HepG2 (cell line): ENCODE results near the gene CHRNG. TPM values are rescaled to one million over a fixed set of nuclear protein-coding genes. Genes with fewer than 3 reads are reported as not detected.

Experiments used
- ATAC-seq: fragments of 200-7000 bp; cut with Tn5 transposase; 3 replicates; pipeline ENCODE4 v1.9.1; 2020; ENCODE audit warnings: mild to moderate bottlenecking, moderate library complexity
- BruUV-seq: library from RNA; stranded (reverse); fragments of 400-500 nt; replicated peaks from 2 replicates; lab custom pipeline; 2021; lab: Mats Ljungman, UMichigan
- CTCF ChIA-PET: fragments of 300-600 bp; formaldehyde crosslinking; extraction: SDS; loops from one replicate; lab custom pipeline; 2021; ENCODE audit warnings: low total read pairs, inconsistent platforms, low intra/inter-chr PET ratio; lab: Yijun Ruan, JAX
- POLR2A ChIA-PET: fragments of 350-600 bp; sonication (Branson Sonifier 250); formaldehyde crosslinking; loops from one replicate; lab custom pipeline; 2020; ENCODE audit warnings: antibody characterized with exemption, inconsistent platforms; lab: Yijun Ruan, JAX
- DNase-seq: peaks from one replicate; pipeline ENCODE4 v3.0.0-alpha.2; 2015; ENCODE audit warnings: low spot score
- FAIRE-seq: peaks from 3 replicates; lab custom pipeline; 2011; peaks lifted over from hg19 to GRCh38; lab: Jason Lieb, UNC
- H2AFZ ChIP-seq: one replicate; pipeline ENCODE4 v1.6.1; 2011; ENCODE audit warnings: low read length, inconsistent platforms
- H3K27ac ChIP-seq: fragments of 300-600 bp; 3 replicates; pipeline ENCODE4 v1.8.0; 2011; ENCODE audit warnings: mixed run types, mild to moderate bottlenecking, mixed read lengths, low read length, inconsistent platforms; ENCODE audit not compliant: insufficient read depth; ENCODE audit errors: extremely low read length
- H3K27me3 ChIP-seq, 2 experiments: fragments of 200-600 bp in 1 of 2; 2 replicates in 1 of 2; 3 replicates in 1 of 2; pipeline versions ENCODE4 v1.6.0 to v1.8.0; 2011; ENCODE audit warnings: low read length in 2 of 2, mild to moderate bottlenecking in 2 of 2, moderate library complexity in 2 of 2, inconsistent platforms in 1 of 2; ENCODE audit not compliant: insufficient read depth in 2 of 2, control insufficient read depth in 1 of 2
- H3K36me3 ChIP-seq, 2 experiments: fragments of 200-600 bp in 1 of 2; replicated peaks in 1 of 2; 2 replicates in 1 of 2; 3 replicates in 1 of 2; pipeline versions ENCODE4 v1.5.1 to v1.8.0; 2011; ENCODE audit warnings: low read length in 2 of 2, inconsistent platforms in 1 of 2; ENCODE audit not compliant: insufficient read depth in 2 of 2, control insufficient read depth in 1 of 2
- H3K4me1 ChIP-seq: 2 replicates; pipeline ENCODE4 v1.5.1; 2012; ENCODE audit warnings: low read length, inconsistent platforms; ENCODE audit not compliant: insufficient read depth
- H3K4me2 ChIP-seq: 2 replicates; pipeline ENCODE4 v1.6.0; 2011; ENCODE audit warnings: low read depth, low read length, inconsistent platforms
- H3K4me3 ChIP-seq, 3 experiments: fragments of 200-600 bp in 1 of 3; sonication (generic), shearing (Covaris generic) in 1 of 3; replicated peaks in 1 of 3; 2 replicates each; pipeline ENCODE4 v1.5.1; 2011 to 2016; ENCODE audit warnings: low read length in 3 of 3, inconsistent platforms in 2 of 3, low read depth in 2 of 3, mild to moderate bottlenecking in 2 of 3, control low read depth in 1 of 3, mixed read lengths in 1 of 3; ENCODE audit not compliant: insufficient read depth in 1 of 3
- H3K79me2 ChIP-seq: one replicate; pipeline ENCODE4 v1.6.1; 2011; ENCODE audit warnings: low read length, inconsistent platforms; ENCODE audit not compliant: insufficient read depth
- H3K9ac ChIP-seq: 2 replicates; pipeline ENCODE4 v1.6.0; 2011; ENCODE audit warnings: mild to moderate bottlenecking, low read depth, low read length, inconsistent platforms; ENCODE audit not compliant: insufficient read depth
- H3K9me3 ChIP-seq: 2 replicates; pipeline ENCODE4 v1.5.1; 2012; ENCODE audit warnings: mild to moderate bottlenecking, low read length
- H4K20me1 ChIP-seq: 2 replicates; pipeline ENCODE4 v1.6.0; 2011; ENCODE audit warnings: inconsistent platforms, mild to moderate bottlenecking, low read length, moderate library complexity; ENCODE audit not compliant: insufficient read depth
- GFI1 ChIP-seq: sonication (generic); formaldehyde crosslinking; IDR thresholded peaks from 2 replicates; pipeline ENCODE4 v1.5.0; 2020; ENCODE audit warnings: missing genetic modification reagents, mild to moderate bottlenecking, borderline replicate concordance
- NFIC ChIP-seq: IDR thresholded peaks from 2 replicates; pipeline ENCODE4 v1.6.1; 2012; ENCODE audit warnings: mild to moderate bottlenecking, low read length, inconsistent platforms
- PRMT3 ChIP-seq: sonication (generic); formaldehyde crosslinking; IDR thresholded peaks from 2 replicates; pipeline ENCODE4 v1.8.1; 2022; ENCODE audit warnings: low read depth, mild to moderate bottlenecking, moderate library complexity, missing genetic modification reagents, borderline replicate concordance
- PRPF4 ChIP-seq: fragments of 200-400 bp; formaldehyde crosslinking; IDR thresholded peaks from 2 replicates; pipeline ENCODE4 v1.6.1; 2016; ENCODE audit warnings: low read length, low read depth; ENCODE audit not compliant: poor library complexity, severe bottlenecking
- REL ChIP-seq: sonication (generic); formaldehyde crosslinking; conservative IDR thresholded peaks from 2 replicates; pipeline ENCODE4 v1.8.0; 2022; ENCODE audit warnings: mild to moderate bottlenecking, missing genetic modification reagents, moderate library complexity
- ZBTB7A ChIP-seq: sonication (generic); formaldehyde crosslinking; IDR thresholded peaks from 2 replicates; pipeline ENCODE4 v1.8.0; 2022; ENCODE audit warnings: mild to moderate bottlenecking, missing genetic modification reagents
- ZNF431 ChIP-seq: sonication (generic); formaldehyde crosslinking; IDR thresholded peaks from 2 replicates; pipeline ENCODE4 v1.9.0; 2022; ENCODE audit warnings: missing genetic modification reagents, low read depth, mild to moderate bottlenecking, borderline replicate concordance
- ZNF44 ChIP-seq: sonication (generic); formaldehyde crosslinking; IDR thresholded peaks from 2 replicates; pipeline ENCODE4 v1.5.1; 2020; ENCODE audit warnings: mild to moderate bottlenecking, missing genetic modification reagents
- ZNF615 ChIP-seq: sonication (generic); formaldehyde crosslinking; IDR thresholded peaks from 2 replicates; pipeline ENCODE4 v1.5.0; 2020; ENCODE audit warnings: mild to moderate bottlenecking, missing genetic modification reagents, borderline replicate concordance
- ZNF660 ChIP-seq: sonication (generic); formaldehyde crosslinking; IDR thresholded peaks from 2 replicates; pipeline ENCODE4 v1.5.1; 2020; ENCODE audit warnings: mild to moderate bottlenecking, low read depth, missing genetic modification reagents, borderline replicate concordance
- ZNF724P ChIP-seq: sonication (generic); formaldehyde crosslinking; IDR thresholded peaks from 2 replicates; pipeline ENCODE4 v1.8.0; 2022; ENCODE audit warnings: missing genetic modification reagents, borderline replicate concordance
- ZNF800 ChIP-seq: sonication (generic); formaldehyde crosslinking; IDR thresholded peaks from 2 replicates; pipeline ENCODE4 v1.4.0; 2020; ENCODE audit warnings: missing genetic modification reagents
- WGBS: methylation state at CpG from one replicate; pipeline ENCODE4 v1.1.6; 2017; ENCODE audit warnings: low lambda C conversion rate; 5-methylcytosine and 5-hydroxymethylcytosine counted together
- in situ Hi-C: cut with HindIII; loops from 2 replicates; pipeline ENCODE4 v1.10.0; 2017; ENCODE audit warnings: low pct_unique_long_range_greater_than_20kb; ENCODE audit not compliant: extremely low pct_ligation_motif_present
- intact Hi-C: fragments of 100-400 bp; cut with micrococcal nuclease; formaldehyde crosslinking; loops from one replicate; pipeline ENCODE4 v1.10.0; 2022; ENCODE audit not compliant: unreplicated experiment
- polyA plus RNA-seq, 8 experiments: library from polyadenylated mRNA; depleted of rRNA in 3 of 8; stranded (reverse) in 7 of 8; unstranded in 1 of 8; fragments of >200 nt; fragmentation: Illumina TruSeq in 4 of 8; extraction: Trizol in 4 of 8; gene quantifications; 2 replicates each; pipeline versions ENCODE4 v1.2.1 to v1.2.3, GENCODE V29; 2011 to 2016; ENCODE audit warnings: low read depth in 4 of 8, missing spikeins in 1 of 8, mixed read lengths in 1 of 8; ENCODE audit not compliant: insufficient read depth in 1 of 8
- total RNA-seq, 5 experiments: library from RNA; depleted of rRNA; stranded (reverse); fragments of >200 nt; fragmentation: Illumina TruSeq; extraction: Trizol; gene quantifications; 2 replicates each; pipeline ENCODE4 v1.2.3, GENCODE V29; 2016; ENCODE audit warnings: low read depth in 1 of 5
- TF ChIP-seq, protein P1 (sequence below): sonication (generic); formaldehyde crosslinking; IDR thresholded peaks from 2 replicates; pipeline ENCODE4 v1.5.0; 2020; ENCODE audit warnings: mild to moderate bottlenecking, missing genetic modification reagents, borderline replicate concordance

Gene CHRNG
- total and polyA plus RNA-seq, 2 of the 13 experiments (the other 11 are each of a cell fraction or from before 2014, with no cell fraction given) = not detected

- TF ChIP-seq ZNF800 (CRISPR knock-in tag) = no peak
- no peak for TF ChIP-seq NFIC
- no peak for TF ChIP-seq GFI1 (CRISPR knock-in tag)
- TF ChIP-seq, all 625 proteins: peak for 0
Measured at GRCh38 chr2:232501794-232502390, 37.6 kb upstream of the CHRNG start (continued).

DNA sequence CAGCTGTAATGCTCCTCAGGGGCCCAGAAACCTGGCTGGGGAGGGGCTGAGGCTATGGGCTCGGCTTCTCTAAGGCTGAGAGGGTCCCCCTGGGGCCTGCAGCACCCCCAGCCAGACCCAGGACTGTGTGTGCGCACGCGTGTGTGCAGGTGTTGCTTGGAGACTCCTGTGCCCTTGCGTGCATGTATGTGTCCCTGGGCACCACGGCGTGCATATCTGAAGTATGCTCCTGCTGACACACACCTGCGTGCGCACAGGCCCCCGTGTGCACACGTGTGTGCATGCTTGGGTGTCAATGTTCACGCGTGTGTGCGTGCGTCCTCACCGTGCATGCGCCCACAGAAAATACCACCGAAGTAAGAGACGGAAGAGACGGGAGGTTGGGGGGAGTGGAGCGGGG is 37.0 kb upstream of the CHRNG start:
- BruUV-seq = no TSS peak
- H3K27ac ChIP-seq = no peak overlapping the region

More for the DNA sequence above, 37.0 kb upstream of the CHRNG start:
- ChIA-PET CTCF (no interaction called here), POLR2A (no interaction called here)
- FAIRE-seq (no peak), DNase-seq (no peak), ATAC-seq (no peak)
- in situ Hi-C loops = no loop called here
- no peaks in the 10 kb centered on the region for H3K36me3 ChIP-seq
- no peaks in the 10 kb centered on the region for H4K20me1 ChIP-seq
- no peak overlapping the region for H2AFZ ChIP-seq
- no peaks in the 10 kb centered on the region for H3K9me3 ChIP-seq
- 69% methylated on average over 20 of the region's 21 CpGs for WGBS
- H3K4me2 ChIP-seq = no peak overlapping the region
- H3K9ac ChIP-seq = no peak overlapping the region
- TF ChIP-seq ZNF431 (CRISPR knock-in tag) (no peak), REL (CRISPR knock-in tag) (no peak), ZNF724P (no peak), PRPF4 (no peak), ZBTB7A (CRISPR knock-in tag) (peak; percentile 57; the same call in 1 of the 2 replicates), PRMT3 (no peak), ZNF44 (CRISPR knock-in tag) (no peak), ZNF615 (CRISPR knock-in tag) (no peak), ZNF660 (no peak)
- TF ChIP-seq, protein P1, sequence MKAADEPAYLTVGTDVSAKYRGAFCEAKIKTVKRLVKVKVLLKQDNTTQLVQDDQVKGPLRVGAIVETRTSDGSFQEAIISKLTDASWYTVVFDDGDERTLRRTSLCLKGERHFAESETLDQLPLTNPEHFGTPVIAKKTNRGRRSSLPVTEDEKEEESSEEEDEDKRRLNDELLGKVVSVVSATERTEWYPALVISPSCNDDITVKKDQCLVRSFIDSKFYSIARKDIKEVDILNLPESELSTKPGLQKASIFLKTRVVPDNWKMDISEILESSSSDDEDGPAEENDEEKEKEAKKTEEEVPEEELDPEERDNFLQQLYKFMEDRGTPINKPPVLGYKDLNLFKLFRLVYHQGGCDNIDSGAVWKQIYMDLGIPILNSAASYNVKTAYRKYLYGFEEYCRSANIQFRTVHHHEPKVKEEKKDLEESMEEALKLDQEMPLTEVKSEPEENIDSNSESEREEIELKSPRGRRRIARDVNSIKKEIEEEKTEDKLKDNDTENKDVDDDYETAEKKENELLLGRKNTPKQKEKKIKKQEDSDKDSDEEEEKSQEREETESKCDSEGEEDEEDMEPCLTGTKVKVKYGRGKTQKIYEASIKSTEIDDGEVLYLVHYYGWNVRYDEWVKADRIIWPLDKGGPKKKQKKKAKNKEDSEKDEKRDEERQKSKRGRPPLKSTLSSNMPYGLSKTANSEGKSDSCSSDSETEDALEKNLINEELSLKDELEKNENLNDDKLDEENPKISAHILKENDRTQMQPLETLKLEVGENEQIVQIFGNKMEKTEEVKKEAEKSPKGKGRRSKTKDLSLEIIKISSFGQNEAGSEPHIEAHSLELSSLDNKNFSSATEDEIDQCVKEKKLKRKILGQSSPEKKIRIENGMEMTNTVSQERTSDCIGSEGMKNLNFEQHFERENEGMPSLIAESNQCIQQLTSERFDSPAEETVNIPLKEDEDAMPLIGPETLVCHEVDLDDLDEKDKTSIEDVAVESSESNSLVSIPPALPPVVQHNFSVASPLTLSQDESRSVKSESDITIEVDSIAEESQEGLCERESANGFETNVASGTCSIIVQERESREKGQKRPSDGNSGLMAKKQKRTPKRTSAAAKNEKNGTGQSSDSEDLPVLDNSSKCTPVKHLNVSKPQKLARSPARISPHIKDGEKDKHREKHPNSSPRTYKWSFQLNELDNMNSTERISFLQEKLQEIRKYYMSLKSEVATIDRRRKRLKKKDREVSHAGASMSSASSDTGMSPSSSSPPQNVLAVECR (CRISPR knock-in tag) = 0 out of 2 replicates have a peak, but pooled peaks have one; percentile 2
- H3K4me1 ChIP-seq = peaks cover 11% of the 10 kb centered on the region
- H3K79me2 ChIP-seq = no peaks in the 10 kb centered on the region
- peak overlapping the region in 1 of 3 experiments; percentile 8; a peak in 1 of 6 replicates for H3K4me3 ChIP-seq
- intact Hi-C loops = no loop called here
- peaks cover 18 to 92% of the 10 kb centered on the region in 2 experiments for H3K27me3 ChIP-seq
